Diencephalon (tissue), 1 donor: Measurements from ENCODE around the gene OR8K3. TPM values are rescaled to one million over a fixed set of nuclear protein-coding genes. Genes with fewer than 3 reads are reported as not detected.

Experiments used
- total RNA-seq: library from RNA; depleted of rRNA; stranded (reverse); fragments of >200 nt; gene quantifications from one replicate; pipeline ENCODE4 v1.2.3, GENCODE V29; 2014

OR8K3 gene
- total RNA-seq: not detected

DNA sequence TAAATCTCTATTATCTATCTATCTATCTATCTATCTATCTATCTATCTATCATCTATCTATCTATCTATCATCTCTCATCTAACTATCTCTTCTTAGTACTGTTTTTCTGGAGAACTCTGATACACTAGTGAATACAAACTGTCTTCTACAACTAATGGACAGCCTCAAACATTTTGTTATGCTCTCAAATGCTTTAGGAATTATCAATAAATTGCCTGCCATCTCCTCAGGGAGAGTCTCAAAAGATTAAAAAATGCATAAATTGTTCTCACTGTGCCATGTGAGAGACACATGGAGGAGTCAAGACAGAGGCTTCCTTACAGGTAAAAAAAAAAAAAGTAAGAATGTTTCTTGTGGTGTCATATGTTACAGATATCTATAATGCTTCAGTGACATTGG is at the start of gene OR8K3:
Gene OR8K3 (plus strand): TSS at position 301 of the 400 bp plus-strand sequence. CDS start 3,163 bp downstream, outside the sequence.

GRCh38 chr11:56273854-56274253 is 41.1 kb upstream of the OR8K3 start, which contains the start of gene OR5T1:
Gene OR5T1 (plus strand): TSS chr11:56274154. CDS start chr11:56275639, 1,485 bp downstream.

DNA sequence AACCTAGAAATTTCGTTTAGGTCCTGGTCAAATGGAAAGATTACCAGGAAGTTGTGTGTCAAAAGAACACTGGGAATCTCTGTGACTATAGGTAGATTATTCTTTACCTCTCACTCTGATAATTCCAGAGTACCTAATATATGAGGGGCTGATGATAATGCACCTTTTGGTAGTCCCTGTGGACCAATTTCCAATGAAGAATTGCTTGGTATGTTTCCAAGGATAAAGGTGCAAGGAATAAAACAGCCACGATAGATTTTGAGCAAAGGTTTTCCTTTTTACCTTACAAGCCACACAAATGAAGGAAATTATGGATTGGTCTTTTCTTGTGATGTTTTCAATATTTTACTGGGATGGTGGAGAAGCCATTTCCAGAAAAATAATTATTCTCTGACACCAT is 22.8 kb upstream of the OR8K3 start, which contains the start of gene OR8H1:
Gene OR8H1 (minus strand): TSS at position 101 of the 400 bp plus-strand sequence. CDS start 1,192 bp downstream, outside the sequence.

DNA sequence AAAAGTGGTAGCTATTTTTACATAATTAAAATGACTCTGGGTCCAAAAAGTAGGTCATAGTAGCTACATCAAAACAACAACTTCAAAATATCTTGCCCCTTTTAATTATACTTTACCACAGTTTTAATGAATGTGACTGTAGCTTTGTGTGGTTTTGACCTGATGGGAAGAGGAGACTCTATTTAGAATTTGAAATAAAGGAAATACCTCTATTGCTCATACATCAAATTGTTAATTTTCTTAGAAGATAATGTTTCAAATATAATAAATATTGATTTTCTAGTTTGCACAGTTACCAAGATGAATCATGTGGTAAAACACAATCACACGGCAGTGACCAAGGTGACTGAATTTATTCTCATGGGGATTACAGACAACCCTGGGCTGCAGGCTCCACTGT is 30.8 kb downstream of the OR8K3 start, which contains the start of gene OR8K1:
Gene OR8K1 (plus strand): TSS at position 301 of the 400 bp plus-strand sequence. CDS start 0 bp downstream, at position 301.

DNA sequence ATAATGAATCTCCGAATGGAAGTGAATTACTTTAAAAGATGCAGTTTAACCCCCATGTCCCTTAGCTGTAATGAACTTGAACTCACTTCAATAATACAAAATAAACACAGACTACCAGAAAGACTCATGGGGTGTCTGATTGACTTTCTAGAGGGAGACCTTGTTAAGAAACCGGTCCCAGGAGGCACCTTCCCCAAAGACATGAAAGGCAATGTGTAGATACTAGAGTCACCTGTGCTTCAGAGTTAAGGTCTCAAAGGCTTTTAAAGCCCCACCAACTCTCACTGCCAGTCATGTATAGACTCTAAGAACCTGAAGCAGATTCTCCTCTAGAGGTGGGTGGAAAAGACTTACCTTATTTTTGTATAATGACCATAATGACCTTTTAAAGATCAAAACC is 39.0 kb downstream of the OR8K3 start, which contains the start of gene OR8J1:
Gene OR8J1 (plus strand): TSS at position 301 of the 400 bp plus-strand sequence. CDS start 5,956 bp downstream, outside the sequence.

Other genes starting within 250 kb of the OR8K3 start
- not detected for gene OR8I2, start 221.8 kb upstream of the OR8K3 start, total RNA-seq
- not detected for gene OR8H2, start 211.5 kb upstream of the OR8K3 start, total RNA-seq
- gene OR8H3, start 192.8 kb upstream of the OR8K3 start, total RNA-seq: not detected
- gene OR8J3, start 174.9 kb upstream of the OR8K3 start, total RNA-seq: not detected
- gene OR8K5, start 154.8 kb upstream of the OR8K3 start, total RNA-seq: not detected
- gene OR5J2, start 138.5 kb upstream of the OR8K3 start, total RNA-seq: not detected
- not detected for gene OR5T2, start 80.9 kb upstream of the OR8K3 start, total RNA-seq
- gene OR5T3, start 62.9 kb upstream of the OR8K3 start, total RNA-seq: not detected
- not detected for gene OR5T1, start 41.0 kb upstream of the OR8K3 start, total RNA-seq
- not detected for gene OR8H1, start 22.9 kb upstream of the OR8K3 start, total RNA-seq
- gene OR8K1, start 30.9 kb downstream of the OR8K3 start, total RNA-seq: not detected
- gene OR8J1, start 39.1 kb downstream of the OR8K3 start, total RNA-seq: not detected
- gene OR8U1, start 60.5 kb downstream of the OR8K3 start, total RNA-seq: not detected
- gene OR5AL1, start 97.6 kb downstream of the OR8K3 start, total RNA-seq: not detected
- not detected for gene OR5M3, start 158.2 kb downstream of the OR8K3 start, total RNA-seq
- gene OR5M8, start 176.2 kb downstream of the OR8K3 start, total RNA-seq: not detected
- gene OR5M11, start 228.1 kb downstream of the OR8K3 start, total RNA-seq: not detected